ENCODE measurements around the gene RBM38.

Gene RBM38

GRCh38 chr20:57404006-57404405, 12.8 kb downstream of the RBM38 start:
- DNase-seq (ENCODE audit: low read depth) = no peak

- DNase-seq (ENCODE audit: low read depth) = no peak
Observed at GRCh38 chr20:57404419-57405072, 13.3 kb downstream of the RBM38 start.

DNA sequence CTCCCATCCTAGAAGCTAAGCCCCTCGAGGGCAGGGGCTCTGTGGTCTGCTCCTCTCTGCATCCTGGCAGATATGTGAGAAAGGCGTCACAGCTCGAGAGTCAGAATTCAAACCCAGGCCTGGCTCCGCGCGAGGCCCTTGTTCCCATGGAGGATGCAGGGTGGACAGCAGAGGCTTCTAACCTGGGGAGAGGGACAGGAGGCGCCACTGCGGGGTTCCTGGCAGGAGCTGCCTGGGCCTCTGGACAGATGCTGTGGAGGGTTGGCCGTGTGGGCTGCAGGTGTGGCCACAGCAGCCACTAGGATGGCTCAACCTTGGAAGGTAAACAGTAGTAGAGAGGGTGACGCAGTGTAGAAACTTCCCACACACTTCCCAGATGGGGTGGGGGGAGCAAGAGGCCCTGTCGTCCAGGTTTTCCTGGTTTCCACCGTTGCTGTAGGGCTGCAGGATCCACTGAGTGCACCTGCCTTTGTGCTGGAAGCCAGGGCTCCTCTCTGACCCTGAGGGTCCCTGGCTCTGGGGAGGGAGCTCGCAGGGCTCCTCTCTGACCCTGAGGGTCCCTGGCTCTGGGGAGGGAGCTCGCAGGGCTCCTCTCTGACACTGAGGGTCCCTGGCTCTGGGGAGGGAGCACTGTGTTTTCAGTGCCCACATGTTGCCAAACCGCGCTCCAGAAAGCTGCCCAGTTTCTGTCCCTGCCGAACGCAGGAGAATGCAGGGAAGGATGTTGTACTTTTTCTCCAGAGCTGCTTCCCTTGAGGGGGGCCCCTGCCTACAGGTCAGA, 14.2 kb downstream of the RBM38 start:
- DNase-seq (ENCODE audit: low read depth) = no peak

- DNase-seq (ENCODE audit: low read depth) = no peak
Observed at GRCh38 chr20:57407541-57407956, 16.4 kb downstream of the RBM38 start.

- DNase-seq (ENCODE audit: low read depth) = no peak
Observed at GRCh38 chr20:57408131-57408530, 16.9 kb downstream of the RBM38 start.

- DNase-seq (ENCODE audit: low read depth) = no peak
Observed at GRCh38 chr20:57408536-57409233, 17.5 kb downstream of the RBM38 start.

GRCh38 chr20:57409316-57409671, 18.1 kb downstream of the RBM38 start:
- no peak for DNase-seq (ENCODE audit: low read depth)

DNA sequence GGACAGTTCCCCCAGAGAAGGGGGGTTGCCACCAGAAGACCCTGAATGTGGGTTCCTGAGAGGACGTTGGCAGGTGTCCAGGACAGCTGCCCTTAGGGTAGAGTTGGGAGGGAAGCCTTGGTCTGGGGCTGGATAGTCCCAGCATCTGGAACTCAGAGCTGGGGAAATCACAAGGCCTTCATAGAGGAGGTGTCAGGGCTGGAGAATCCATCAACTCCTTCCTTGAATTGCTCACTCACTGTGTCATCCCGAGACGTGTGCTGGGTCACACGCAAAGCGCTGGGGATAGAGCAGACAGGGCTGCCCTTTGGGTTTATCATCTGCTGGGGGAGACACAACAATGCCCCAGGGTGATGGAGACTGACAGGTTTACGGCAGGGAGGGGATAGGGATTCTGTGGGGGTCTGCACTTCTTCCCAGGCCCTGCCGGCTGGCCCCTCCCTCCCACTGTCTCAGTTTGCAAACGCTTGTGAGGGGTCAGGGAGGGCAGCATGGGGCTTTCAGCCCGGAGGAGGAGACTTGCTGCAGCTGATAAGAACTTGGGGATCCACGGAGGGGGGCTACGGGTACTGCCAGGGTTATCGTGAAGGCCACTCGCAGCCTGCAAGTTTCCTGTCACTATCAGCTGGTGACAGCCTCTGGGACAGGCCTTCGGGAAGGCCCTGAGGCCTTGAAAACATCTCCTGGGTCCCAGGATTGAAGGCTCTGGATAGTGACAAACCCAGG, 18.6 kb downstream of the RBM38 start:
- no peak for DNase-seq (ENCODE audit: low read depth)

DNA sequence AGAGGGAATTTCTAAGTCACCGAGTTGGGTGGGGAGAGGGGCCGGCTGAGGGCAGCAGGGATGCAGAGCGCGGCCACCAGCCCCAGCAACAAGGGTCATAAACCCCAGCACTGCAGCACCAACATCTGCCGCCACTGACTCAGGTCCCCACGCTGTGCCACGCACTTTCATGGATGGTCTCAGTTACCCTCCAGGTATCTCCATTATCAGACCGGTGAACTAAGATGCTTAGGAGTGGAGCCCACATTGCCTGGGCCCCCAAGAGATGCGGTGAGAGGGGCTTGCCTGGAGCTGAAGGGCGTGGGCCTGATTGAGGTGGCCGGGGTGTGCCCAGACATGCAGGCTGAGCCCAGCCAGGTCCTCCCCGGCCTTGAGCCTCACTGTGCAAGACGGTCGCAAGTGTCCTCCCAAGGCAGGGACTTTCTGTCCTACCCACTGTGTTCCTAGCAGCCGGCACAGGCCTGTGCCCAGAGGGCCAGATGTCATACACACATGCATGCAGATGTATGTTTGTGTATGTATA, 19.3 kb downstream of the RBM38 start:
- no peak for DNase-seq (ENCODE audit: low read depth)

- DNase-seq (ENCODE audit: low read depth) = no peak
Observed at GRCh38 chr20:57410924-57411323, 19.7 kb downstream of the RBM38 start.

DNA sequence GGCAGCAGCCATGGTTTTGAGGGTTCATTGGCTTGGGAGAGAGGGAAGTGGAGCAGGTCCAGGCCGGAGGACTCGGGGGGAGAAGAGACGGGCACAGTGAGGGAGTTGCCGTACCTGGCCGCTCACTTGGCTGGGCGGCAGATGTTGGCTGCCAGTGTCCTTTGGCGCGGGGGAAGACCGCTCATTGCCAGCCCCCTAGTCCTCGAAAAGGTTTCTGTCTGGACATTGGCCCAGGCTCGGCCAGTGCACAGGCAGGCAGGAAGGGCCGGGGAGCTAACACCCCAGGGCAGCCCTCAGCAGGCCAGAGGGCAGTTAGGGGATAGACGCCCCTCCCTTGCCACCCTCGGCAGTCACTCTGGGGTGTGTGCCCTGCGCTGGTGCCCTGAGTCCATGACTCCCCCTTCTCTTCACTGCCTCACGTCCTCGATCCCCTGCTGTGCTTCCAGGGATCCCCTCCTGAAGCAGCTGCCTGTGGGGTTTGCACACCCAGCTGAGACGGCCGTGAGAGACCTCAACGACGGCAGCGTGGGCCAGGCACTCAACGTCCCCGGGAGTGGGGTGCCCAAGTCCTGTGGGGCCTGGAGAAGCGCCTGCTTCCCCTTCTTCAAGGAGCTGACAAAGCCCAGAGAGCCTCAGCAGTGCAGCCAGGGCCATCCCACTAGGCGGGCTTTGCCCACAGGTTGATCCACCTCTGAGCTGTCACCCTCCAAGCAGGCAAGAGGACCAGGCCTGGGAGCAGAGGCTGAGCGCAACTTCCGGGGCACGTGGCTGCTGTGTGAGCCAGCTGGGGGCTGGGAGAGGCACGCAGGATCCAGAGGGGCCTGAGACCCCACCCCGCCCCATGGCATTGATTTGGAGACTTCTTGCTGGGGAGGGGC, 20.4 kb downstream of the RBM38 start:
- DNase-seq (ENCODE audit: low read depth) = no peak

DNA sequence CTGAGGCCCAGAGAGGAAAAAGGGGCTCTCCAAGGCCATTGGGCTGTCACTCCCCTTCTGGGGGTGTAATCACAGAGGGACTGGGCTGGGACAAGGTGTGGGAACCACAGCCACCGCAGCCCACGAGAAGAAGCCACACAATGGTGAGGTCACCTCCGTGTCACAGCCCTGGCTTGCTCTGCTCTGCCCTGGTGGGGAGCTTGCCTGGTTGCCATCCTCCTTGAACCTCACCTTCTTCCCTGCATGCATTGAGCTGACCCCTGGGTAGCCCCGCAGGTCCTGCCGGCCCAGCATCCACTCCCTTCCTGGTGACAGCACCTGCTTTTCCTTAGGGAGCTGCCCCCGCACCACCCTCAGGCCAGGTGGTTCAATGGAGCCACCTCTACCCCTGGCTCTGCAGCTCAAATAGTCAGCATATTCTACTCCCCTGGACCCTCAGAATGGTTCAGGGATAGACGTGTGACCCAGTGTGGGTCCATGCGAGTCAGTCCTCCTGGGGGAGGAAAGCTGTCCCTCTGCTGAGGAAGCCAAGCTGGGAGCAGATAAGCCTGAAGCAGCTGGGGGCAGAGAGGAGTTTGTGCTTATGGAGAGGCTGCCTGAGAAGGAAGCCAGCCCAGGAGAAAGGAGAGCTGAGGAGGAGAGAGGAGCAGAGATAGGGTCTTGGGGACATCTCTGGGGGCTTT, 21.3 kb downstream of the RBM38 start:
- no peak for DNase-seq (ENCODE audit: low read depth)

DNA sequence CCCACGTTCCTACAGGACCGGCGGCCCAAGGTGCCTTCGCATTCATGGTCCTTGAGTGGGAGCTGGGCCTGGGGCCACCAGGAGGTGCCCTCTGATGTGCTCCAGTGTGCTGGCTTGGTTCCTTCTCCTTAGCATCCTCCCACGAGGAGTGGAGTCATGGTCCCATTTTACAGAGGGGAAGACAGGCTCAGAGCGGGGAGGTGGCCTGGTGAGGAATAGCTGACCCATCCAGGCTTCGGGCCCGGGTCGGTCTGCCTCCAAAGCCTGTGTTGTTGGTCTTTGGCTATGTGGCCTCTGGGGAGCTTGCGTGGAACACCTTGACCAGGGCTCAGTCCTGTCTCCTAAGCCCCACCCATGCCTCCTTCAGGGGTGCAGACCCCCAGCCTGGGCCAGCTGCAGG, 22.8 kb downstream of the RBM38 start:
- no peak for DNase-seq (ENCODE audit: low read depth)

DNA sequence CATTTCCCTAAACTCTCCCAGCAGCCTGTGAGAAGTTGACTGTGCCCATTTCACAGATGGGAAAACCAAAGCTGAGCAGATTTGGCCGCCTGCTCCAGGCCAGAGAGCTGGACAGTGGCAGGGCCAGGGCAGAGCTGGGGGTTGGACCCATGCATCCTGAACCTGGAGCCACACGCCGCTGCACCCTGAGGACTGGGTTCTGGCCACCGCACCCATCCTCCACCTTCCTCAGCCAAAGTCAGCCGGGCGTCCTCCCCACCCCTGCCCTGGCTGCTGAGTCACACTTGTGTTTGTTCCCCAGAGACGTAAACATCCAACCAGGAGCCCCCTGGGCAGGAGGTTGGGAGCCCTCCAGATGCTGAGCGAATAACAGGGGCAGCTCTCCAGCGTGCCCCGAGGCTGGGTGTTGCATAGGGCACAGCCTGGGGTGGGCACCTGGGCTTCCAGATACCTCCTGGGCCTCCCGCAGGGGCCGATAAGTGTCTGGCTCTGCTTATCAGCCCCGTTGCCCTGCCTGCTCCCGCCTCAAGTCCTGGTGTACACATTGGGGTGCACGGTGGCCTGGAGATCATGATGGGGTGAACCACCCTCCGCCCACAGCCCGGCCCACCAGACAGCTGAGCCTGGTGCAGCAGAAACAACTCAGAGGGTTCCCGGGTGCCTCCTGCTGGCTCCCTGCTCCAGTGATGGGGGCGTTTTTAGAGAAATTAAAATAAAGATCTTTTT, 23.8 kb downstream of the RBM38 start:
- DNase-seq (ENCODE audit: low read depth) = no peak

- no peak for DNase-seq (ENCODE audit: low read depth)
Observed at GRCh38 chr20:57415771-57416170, 24.6 kb downstream of the RBM38 start.

GRCh38 chr20:57416296-57417022, 25.3 kb downstream of the RBM38 start:
- DNase-seq (ENCODE audit: low read depth) = no peak

GRCh38 chr20:57417051-57417689, 26.0 kb downstream of the RBM38 start:
- DNase-seq (ENCODE audit: low read depth) = no peak

GRCh38 chr20:57417830-57418780, 26.9 kb downstream of the RBM38 start:
- DNase-seq (ENCODE audit: low read depth) = no peak
